Hepatocyte (in vitro differentiated cells): Measurements from ENCODE around the gene CDADC1. TPM values are rescaled to one million over a fixed set of nuclear protein-coding genes. Genes with fewer than 3 reads are reported as not detected.

Experiments
- DNase-seq: peaks from one replicate; pipeline ENCODE4 v3.0.0-alpha.2; 2016; ENCODE audit warnings: low spot score
- H2AFZ ChIP-seq: fragments of 200-600 bp; sonication (generic); 2 replicates; pipeline ENCODE4 v1.6.0; 2016; ENCODE audit warnings: antibody characterized with exemption, mild to moderate bottlenecking
- H3K27ac ChIP-seq: fragments of 200-600 bp; sonication (generic); 2 replicates; pipeline ENCODE4 v1.5.1; 2016; ENCODE audit warnings: mild to moderate bottlenecking
- H3K27me3 ChIP-seq: fragments of 200-600 bp; sonication (generic); 2 replicates; pipeline ENCODE4 v1.6.1; 2016
- H3K36me3 ChIP-seq: fragments of 200-600 bp; sonication (generic); replicated peaks from 2 replicates; pipeline ENCODE4 v1.5.1; 2016; ENCODE audit warnings: low read depth; ENCODE audit not compliant: insufficient read depth
- H3K4me1 ChIP-seq: fragments of 200-600 bp; sonication (generic); 2 replicates; pipeline ENCODE4 v1.5.1; 2016; ENCODE audit warnings: mild to moderate bottlenecking, moderate library complexity; ENCODE audit not compliant: insufficient read depth
- H3K4me2 ChIP-seq: fragments of 200-600 bp; sonication (generic); 2 replicates; pipeline ENCODE4 v1.6.0; 2016
- H3K4me3 ChIP-seq: fragments of 200-600 bp; sonication (generic); 2 replicates; pipeline ENCODE4 v1.5.1; 2016; ENCODE audit warnings: mild to moderate bottlenecking
- H3K79me2 ChIP-seq: fragments of 200-600 bp; sonication (generic); 2 replicates; pipeline ENCODE4 v1.6.0; 2017; ENCODE audit warnings: mild to moderate bottlenecking
- H3K9me2 ChIP-seq: fragments of 200-600 bp; sonication (generic); replicated peaks from 2 replicates; pipeline ENCODE4 v1.6.0; 2017; ENCODE audit warnings: mild to moderate bottlenecking; ENCODE audit not compliant: insufficient read depth
- H3K9me3 ChIP-seq: fragments of 200-600 bp; sonication (generic); 2 replicates; pipeline ENCODE4 v1.5.1; 2016; ENCODE audit warnings: low read depth, mild to moderate bottlenecking
- H4K20me1 ChIP-seq: fragments of 200-600 bp; sonication (generic); 2 replicates; pipeline ENCODE4 v1.6.0; 2016; ENCODE audit warnings: mild to moderate bottlenecking; ENCODE audit not compliant: insufficient read depth, poor library complexity, severe bottlenecking
- CTCF ChIP-seq: fragments of 200-600 bp; sonication (generic); IDR thresholded peaks from 2 replicates; pipeline ENCODE4 v1.5.1; 2016; ENCODE audit warnings: antibody characterized with exemption, mild to moderate bottlenecking; ENCODE audit not compliant: poor library complexity
- EZH2 ChIP-seq: fragments of 200-600 bp; sonication (generic); IDR thresholded peaks from 2 replicates; pipeline ENCODE4 v1.6.1; 2016; ENCODE audit warnings: antibody characterized with exemption, mild to moderate bottlenecking, borderline replicate concordance
- EZH2phosphoT487 ChIP-seq: fragments of 200-600 bp; sonication (generic); IDR thresholded peaks from one replicate; pipeline ENCODE4 v1.6.1; 2018; ENCODE audit warnings: antibody characterized with exemption, mild to moderate bottlenecking, low read depth, moderate library complexity; ENCODE audit not compliant: unreplicated experiment, severe bottlenecking
- WGBS: methylation state at CpG from one replicate; pipeline ENCODE4 v1.1.6; 2016; ENCODE audit warnings: low lambda C conversion rate; ENCODE audit errors: missing lambda C conversion rate; 5-methylcytosine and 5-hydroxymethylcytosine counted together
- polyA plus RNA-seq: library from polyadenylated mRNA; unstranded; fragments of >200 nt; fragmentation: Nextera tagmentation; extraction: Ambion mirVana; gene quantifications from 2 replicates; pipeline ENCODE4 v1.2.1, GENCODE V29; 2016
- total RNA-seq: library from RNA; depleted of rRNA; stranded (reverse); fragments of >200 nt; gene quantifications from 2 replicates; pipeline ENCODE4 v1.2.3, GENCODE V29; 2014

CDADC1 gene
- total and polyA plus RNA-seq, 2 experiments from 2014 or later: 4.0 to 7.3 TPM

GRCh38 chr13:49254007-49254406 is 6.3 kb downstream of the CDADC1 start:
- Histone ChIP-seq H3K9me3 (no peaks in the 10 kb centered on the region), H3K9me2 (no peaks in the 10 kb centered on the region), H3K36me3 (peaks cover 13% of the 10 kb centered on the region), H3K27ac (no peak overlapping the region), H3K4me1 (no peaks in the 10 kb centered on the region), H3K27me3 (no peaks in the 10 kb centered on the region), H3K4me2 (no peak overlapping the region), H3K4me3 (no peak overlapping the region), H2AFZ (no peak overlapping the region), H4K20me1 (no peaks in the 10 kb centered on the region), H3K79me2 (peaks cover 7% of the 10 kb centered on the region)
- TF ChIP-seq EZH2 (no peak), EZH2phosphoT487 (no peak), CTCF (no peak)
- WGBS: 97% methylated on average over 1 of the region's 1 CpG
- no peak for DNase-seq

- Histone ChIP-seq H3K9me3 (no peaks in the 10 kb centered on the region), H3K4me3 (no peak overlapping the region), H3K9me2 (no peaks in the 10 kb centered on the region), H3K4me1 (no peaks in the 10 kb centered on the region), H3K36me3 (peaks cover 13% of the 10 kb centered on the region), H3K27me3 (no peaks in the 10 kb centered on the region), H2AFZ (no peak overlapping the region), H3K79me2 (no peaks in the 10 kb centered on the region), H3K4me2 (no peak overlapping the region), H4K20me1 (no peaks in the 10 kb centered on the region), H3K27ac (no peak overlapping the region)
- 96% methylated on average over 2 of the region's 2 CpGs for WGBS
- no peak for DNase-seq
- no peak for TF ChIP-seq EZH2phosphoT487
- no peak for TF ChIP-seq CTCF
- TF ChIP-seq EZH2: no peak
These were observed 9.1 kb downstream of the CDADC1 start for GRCh38 chr13:49256841-49257240.

GRCh38 chr13:49258089-49258796 is 10.5 kb downstream of the CDADC1 start:
- peaks cover 13% of the 10 kb centered on the region for H3K36me3 ChIP-seq
- no peaks in the 10 kb centered on the region for H4K20me1 ChIP-seq
- DNase-seq: no peak
- 98% methylated on average over 3 of the region's 3 CpGs for WGBS
- H3K9me2 ChIP-seq: no peaks in the 10 kb centered on the region
- no peak overlapping the region for H3K4me2 ChIP-seq
- no peak overlapping the region for H3K27ac ChIP-seq
- no peaks in the 10 kb centered on the region for H3K79me2 ChIP-seq
- no peaks in the 10 kb centered on the region for H3K9me3 ChIP-seq
- H3K4me3 ChIP-seq: no peak overlapping the region
- no peaks in the 10 kb centered on the region for H3K27me3 ChIP-seq
- H3K4me1 ChIP-seq: no peaks in the 10 kb centered on the region
- TF ChIP-seq CTCF (no peak), EZH2 (no peak), EZH2phosphoT487 (no peak)
- no peak overlapping the region for H2AFZ ChIP-seq
